Sigmoid colon (tissue), 7 donors: Measurements from ENCODE around the gene HOXD12. TPM values are rescaled to one million over a fixed set of nuclear protein-coding genes. Genes with fewer than 3 reads are reported as not detected.

Source experiments
- DNase-seq: peaks from one replicate; pipeline ENCODE4 v3.0.0-alpha.2; 2019
- H3K27ac ChIP-seq, 4 donors: fragments of 200-600 bp; sonication (generic); one replicate each; pipeline ENCODE4 v1.5.1; 2016 to 2019; ENCODE audit warnings: mild to moderate bottlenecking in 1 of 4
- H3K27me3 ChIP-seq, 3 donors: fragments of 200-600 bp; sonication (generic); one replicate each; pipeline ENCODE4 v1.5.1; 2019; ENCODE audit warnings: mild to moderate bottlenecking in 1 of 3
- H3K36me3 ChIP-seq, 4 donors: fragments of 200-600 bp; sonication (generic); one replicate each; pipeline ENCODE4 v1.5.1; 2016 to 2019
- H3K4me1 ChIP-seq, 4 donors: fragments of 200-600 bp; sonication (generic); one replicate each; pipeline ENCODE4 v1.5.1; 2017 to 2019
- H3K4me3 ChIP-seq, 4 donors: fragments of 200-600 bp; sonication (generic); one replicate each; pipeline ENCODE4 v1.5.1; 2017 to 2019; ENCODE audit warnings: mild to moderate bottlenecking in 2 of 4, moderate library complexity in 1 of 4
- H3K9me3 ChIP-seq, 4 donors: fragments of 200-600 bp in 3 of 4; sonication (generic) in 3 of 4; one replicate each; pipeline versions ENCODE4 v1.5.1 to v1.6.1; 2013 to 2019
- EP300 ChIP-seq, 4 donors: sonication (generic); formaldehyde crosslinking; IDR thresholded peaks; one replicate each; pipeline ENCODE4 v1.6.1; 2017; ENCODE audit warnings: antibody characterized with exemption in 4 of 4
- POLR2A ChIP-seq, 2 donors: fragments of 450-650 bp; IDR thresholded peaks; one replicate each; pipeline ENCODE4 v1.6.1; 2016; ENCODE audit warnings: antibody characterized with exemption in 2 of 2, mild to moderate bottlenecking in 2 of 2, moderate library complexity in 2 of 2
- POLR2AphosphoS5 ChIP-seq, 4 donors: sonication (generic); formaldehyde crosslinking; IDR thresholded peaks; one replicate each; pipeline ENCODE4 v1.6.1; 2017; ENCODE audit warnings: antibody characterized with exemption in 4 of 4
- WGBS, 2 donors: extraction: QIAGEN DNeasy Blood & Tissue Kit; methylation state at CpG; one replicate each; pipeline ENCODE4 v1.1.7; 2013; 5-methylcytosine and 5-hydroxymethylcytosine counted together
- intact Hi-C: fragments of 100-400 bp; cut with DNase I; formaldehyde crosslinking; loops from one replicate; pipeline ENCODE4 v1.15.1; 2023
- polyA plus RNA-seq, 3 donors: library from polyadenylated mRNA; stranded (reverse); fragments of 200-250 nt; gene quantifications; one replicate each; pipeline ENCODE4 v1.2.3, GENCODE V29; 2013
- total RNA-seq, 4 donors: library from RNA; depleted of rRNA; stranded (reverse); fragments of >200 nt; gene quantifications; one replicate each; pipeline ENCODE4 v1.1.0, GENCODE V29; 2016
- TF ChIP-seq, protein P1 (sequence below), 4 experiments: fragments of 450-650 bp in 3 of 4; fragments of 200-600 bp in 1 of 4; IDR thresholded peaks; one replicate each; pipeline ENCODE4 v1.5.1; 2016 to 2019; ENCODE audit warnings: antibody characterized with exemption in 4 of 4, mild to moderate bottlenecking in 3 of 4, moderate library complexity in 2 of 4
- donor health status: healthy with polysubstance abuse.
- donor health status: Bipolar disorder and iron deficiency.
- donor health status: healthy.

HOXD12 gene
- total and polyA plus RNA-seq, 7 donors = 0.15 to 1.8 (median 1.5) TPM; not detected in 3

DNA sequence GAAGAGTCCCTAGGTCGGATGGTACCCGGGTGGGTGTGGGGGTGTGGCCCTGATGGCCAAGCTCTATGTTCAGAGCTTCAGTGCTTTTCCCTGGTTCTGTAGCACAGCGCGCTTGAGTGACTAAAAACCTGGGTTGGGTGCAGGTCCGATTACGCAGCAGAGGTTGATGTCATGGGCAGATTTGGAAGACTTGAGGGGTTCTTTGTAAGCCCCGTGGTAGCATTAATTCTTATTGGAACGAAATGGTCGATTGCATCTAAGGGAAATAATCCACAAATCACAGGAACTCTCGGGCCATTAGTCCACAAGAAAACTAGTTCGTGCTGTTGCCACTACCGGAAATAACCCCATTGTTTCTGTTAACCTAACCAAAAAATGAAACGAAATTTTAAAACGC, 38.9 kb downstream of the HOXD12 start:
- intact Hi-C loops = loop anchor here (5.0 kb wide), 1 partner anchor 1009 kb away; no protein-coding TSS in a partner anchor
- DNase-seq = peak; percentile 57
- Histone ChIP-seq H3K4me1 (peaks cover 0 to 39% (median 31%) of the 10 kb centered on the region in 4 donors), H3K27me3 (peaks cover 3 to 78% (median 64%) of the 10 kb centered on the region in 3 donors), H3K9me3 (no peaks in the 10 kb centered on the region), H3K36me3 (no peaks in the 10 kb centered on the region), H3K4me3 (peak overlapping the region in 2 of 4 donors; percentile 0 to 12), H3K27ac (peak overlapping the region; percentile 33 to 87 (median 56))
- TF ChIP-seq EP300 (IDR thresholded peaks at IDR 0.05) (no peak), POLR2AphosphoS5 (IDR thresholded peaks at IDR 0.05) (no peak), POLR2A (IDR thresholded peaks at IDR 0.05) (no peak)
- TF ChIP-seq, protein P1, sequence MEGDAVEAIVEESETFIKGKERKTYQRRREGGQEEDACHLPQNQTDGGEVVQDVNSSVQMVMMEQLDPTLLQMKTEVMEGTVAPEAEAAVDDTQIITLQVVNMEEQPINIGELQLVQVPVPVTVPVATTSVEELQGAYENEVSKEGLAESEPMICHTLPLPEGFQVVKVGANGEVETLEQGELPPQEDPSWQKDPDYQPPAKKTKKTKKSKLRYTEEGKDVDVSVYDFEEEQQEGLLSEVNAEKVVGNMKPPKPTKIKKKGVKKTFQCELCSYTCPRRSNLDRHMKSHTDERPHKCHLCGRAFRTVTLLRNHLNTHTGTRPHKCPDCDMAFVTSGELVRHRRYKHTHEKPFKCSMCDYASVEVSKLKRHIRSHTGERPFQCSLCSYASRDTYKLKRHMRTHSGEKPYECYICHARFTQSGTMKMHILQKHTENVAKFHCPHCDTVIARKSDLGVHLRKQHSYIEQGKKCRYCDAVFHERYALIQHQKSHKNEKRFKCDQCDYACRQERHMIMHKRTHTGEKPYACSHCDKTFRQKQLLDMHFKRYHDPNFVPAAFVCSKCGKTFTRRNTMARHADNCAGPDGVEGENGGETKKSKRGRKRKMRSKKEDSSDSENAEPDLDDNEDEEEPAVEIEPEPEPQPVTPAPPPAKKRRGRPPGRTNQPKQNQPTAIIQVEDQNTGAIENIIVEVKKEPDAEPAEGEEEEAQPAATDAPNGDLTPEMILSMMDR (IDR thresholded peaks at IDR 0.05) = no peak
- 43 to 63% methylated on average over 14 of the region's 14 CpGs for WGBS, 2 donors

- Histone ChIP-seq H3K27ac (peak overlapping the region; percentile 49 to 87 (median 56)), H3K9me3 (no peaks in the 10 kb centered on the region), H3K4me1 (peaks cover 0 to 39% (median 30%) of the 10 kb centered on the region in 4 donors), H3K4me3 (peak overlapping the region in 3 of 4 donors; percentile 0 to 5 (median 4)), H3K27me3 (peaks cover 3 to 73% (median 58%) of the 10 kb centered on the region in 3 donors), H3K36me3 (no peaks in the 10 kb centered on the region)
- 45 to 64% methylated on average over 28 of the region's 28 CpGs for WGBS, 2 donors
- DNase-seq = peak; percentile 63
- intact Hi-C loops = loop anchor here (5.0 kb wide), 1 partner anchor 1008 kb away; no protein-coding TSS in a partner anchor
- no peak for TF ChIP-seq POLR2A (IDR thresholded peaks at IDR 0.05)
Measured at GRCh38 chr2:176138923-176139660, 39.5 kb downstream of the HOXD12 start.

DNA sequence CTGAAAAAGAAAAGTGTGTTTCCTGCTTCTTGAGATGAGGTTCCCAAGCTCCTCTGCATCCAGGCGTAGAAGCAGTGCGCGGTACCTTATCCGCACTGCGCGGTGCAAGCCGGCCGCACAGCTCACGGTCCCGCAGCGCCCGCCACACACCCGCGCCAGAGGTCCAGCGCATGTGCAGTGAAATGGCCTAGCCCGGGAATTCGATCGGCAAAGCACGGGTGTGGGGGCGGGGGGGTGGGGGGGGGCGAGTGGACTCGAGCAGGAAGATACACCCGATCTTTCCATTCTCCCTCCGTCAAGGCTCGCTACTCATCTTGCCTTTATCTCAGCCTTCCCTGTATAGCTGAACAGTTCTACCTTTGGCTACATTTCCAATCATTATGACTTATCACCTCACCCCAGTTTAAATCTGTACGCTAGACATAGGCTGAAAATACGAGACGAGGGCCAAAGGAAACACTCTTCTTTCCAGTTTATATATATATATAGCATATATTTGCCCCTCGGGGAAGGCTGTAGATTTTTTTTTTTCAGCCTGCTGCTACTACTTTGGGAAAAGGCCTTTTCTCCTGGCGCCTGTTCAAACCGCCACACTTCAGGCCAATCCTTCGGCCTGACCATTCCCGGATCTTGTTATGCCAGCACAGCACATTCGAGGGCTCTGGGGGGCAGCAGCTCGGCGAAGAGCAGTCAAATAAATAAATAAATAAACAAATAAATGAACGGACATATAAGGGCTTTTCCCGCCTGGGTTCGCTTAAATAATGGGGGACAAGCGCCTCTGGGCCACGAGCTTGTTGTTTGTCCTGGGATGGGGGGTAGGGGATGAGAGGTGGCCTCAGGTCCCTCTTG, 40.3 kb downstream of the HOXD12 start:
- H3K9me3 ChIP-seq = no peaks in the 10 kb centered on the region
- no peak for TF ChIP-seq EP300 (IDR thresholded peaks at IDR 0.05)
- TF ChIP-seq POLR2AphosphoS5 (IDR thresholded peaks at IDR 0.05) = no peak
- TF ChIP-seq, protein P1 (IDR thresholded peaks at IDR 0.05) = no peak
- no peak for TF ChIP-seq POLR2A (IDR thresholded peaks at IDR 0.05)
- peaks cover 3 to 69% (median 53%) of the 10 kb centered on the region in 3 donors for H3K27me3 ChIP-seq
- peak overlapping the region; percentile 49 to 87 (median 54) for H3K27ac ChIP-seq
- peaks cover 0 to 36% (median 29%) of the 10 kb centered on the region in 4 donors for H3K4me1 ChIP-seq
- H3K4me3 ChIP-seq = peak overlapping the region; percentile 39 to 52 (median 50)
- intact Hi-C loops = loop anchor here (1.0 to 10.0 kb wide), 3 partner anchors 315 to 1007 kb away; no protein-coding TSS in a partner anchor
- peak; percentile 75 for DNase-seq
- no peaks in the 10 kb centered on the region for H3K36me3 ChIP-seq
- 39 to 58% methylated on average over 41 of the region's 41 CpGs for WGBS, 2 donors

DNA sequence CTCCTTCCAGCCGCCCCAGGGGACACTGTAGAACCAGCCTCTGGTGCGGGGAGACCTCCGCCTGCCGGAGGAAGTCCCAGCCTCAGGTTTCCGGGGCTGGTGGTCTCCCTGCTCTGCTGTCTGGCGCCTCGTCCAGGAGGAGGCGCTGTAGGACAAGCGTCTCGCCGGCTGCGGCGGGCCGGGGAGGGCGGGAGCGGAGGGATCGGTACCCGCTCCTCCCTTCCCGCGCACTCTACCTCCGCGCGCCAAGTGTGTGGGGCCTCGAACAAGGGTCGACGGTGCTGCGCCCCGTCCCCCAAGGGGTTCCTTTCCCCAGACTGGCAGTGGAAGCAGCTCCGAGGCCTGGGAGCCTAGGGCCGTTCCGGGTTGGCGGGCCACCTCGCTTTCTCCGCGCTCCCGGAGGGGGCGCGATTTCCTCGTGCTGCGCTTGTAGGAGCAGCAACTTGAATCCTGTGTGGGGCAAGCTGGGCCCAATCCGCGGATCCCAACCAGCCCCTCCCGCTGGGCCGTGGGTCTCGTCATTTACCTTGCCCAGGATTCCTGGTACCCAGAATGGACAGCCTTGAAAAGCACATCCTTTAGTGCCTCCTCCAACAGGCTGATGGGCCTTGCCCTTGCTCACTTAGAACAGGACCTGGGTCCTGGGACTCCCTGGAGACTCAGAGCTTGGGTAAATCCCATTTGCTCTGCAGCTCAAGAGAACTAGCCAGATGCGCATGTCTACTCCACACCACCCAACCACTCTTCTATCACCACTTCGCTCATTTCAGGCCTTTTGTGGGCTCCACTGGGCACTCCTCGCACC, 41.1 kb downstream of the HOXD12 start:
- peak; percentile 87 for DNase-seq

More for the DNA sequence above, 41.1 kb downstream of the HOXD12 start:
- no peak for TF ChIP-seq POLR2AphosphoS5 (IDR thresholded peaks at IDR 0.05)
- TF ChIP-seq, protein P1 (IDR thresholded peaks at IDR 0.05) = peak; percentile 87 to 96 (median 95)
- intact Hi-C loops = loop anchor here (1.0 to 10.0 kb wide), 4 partner anchors 315 to 674 kb away; no protein-coding TSS in a partner anchor
- peak overlapping the region; percentile 49 to 87 (median 54) for H3K27ac ChIP-seq
- peaks cover 0 to 30% (median 24%) of the 10 kb centered on the region in 4 donors for H3K4me1 ChIP-seq
- no peaks in the 10 kb centered on the region for H3K9me3 ChIP-seq
- peak overlapping the region; percentile 39 to 52 (median 50) for H3K4me3 ChIP-seq
- H3K36me3 ChIP-seq = no peaks in the 10 kb centered on the region
- WGBS, 2 donors = 7 to 8% methylated on average over 48 of the region's 48 CpGs
- peaks cover 3 to 69% (median 51%) of the 10 kb centered on the region in 3 donors for H3K27me3 ChIP-seq
